GM18868 (cell line): Measurements from ENCODE around the gene IRX3.

Experiments
- ATAC-seq: cut with Tn5 transposase; IDR thresholded peaks from one replicate; pipeline ENCODE4 v1.9.1; 2021; ENCODE audit warnings: mild to moderate bottlenecking, moderate library complexity; ENCODE audit not compliant: unreplicated experiment

The IRX3 gene

DNA sequence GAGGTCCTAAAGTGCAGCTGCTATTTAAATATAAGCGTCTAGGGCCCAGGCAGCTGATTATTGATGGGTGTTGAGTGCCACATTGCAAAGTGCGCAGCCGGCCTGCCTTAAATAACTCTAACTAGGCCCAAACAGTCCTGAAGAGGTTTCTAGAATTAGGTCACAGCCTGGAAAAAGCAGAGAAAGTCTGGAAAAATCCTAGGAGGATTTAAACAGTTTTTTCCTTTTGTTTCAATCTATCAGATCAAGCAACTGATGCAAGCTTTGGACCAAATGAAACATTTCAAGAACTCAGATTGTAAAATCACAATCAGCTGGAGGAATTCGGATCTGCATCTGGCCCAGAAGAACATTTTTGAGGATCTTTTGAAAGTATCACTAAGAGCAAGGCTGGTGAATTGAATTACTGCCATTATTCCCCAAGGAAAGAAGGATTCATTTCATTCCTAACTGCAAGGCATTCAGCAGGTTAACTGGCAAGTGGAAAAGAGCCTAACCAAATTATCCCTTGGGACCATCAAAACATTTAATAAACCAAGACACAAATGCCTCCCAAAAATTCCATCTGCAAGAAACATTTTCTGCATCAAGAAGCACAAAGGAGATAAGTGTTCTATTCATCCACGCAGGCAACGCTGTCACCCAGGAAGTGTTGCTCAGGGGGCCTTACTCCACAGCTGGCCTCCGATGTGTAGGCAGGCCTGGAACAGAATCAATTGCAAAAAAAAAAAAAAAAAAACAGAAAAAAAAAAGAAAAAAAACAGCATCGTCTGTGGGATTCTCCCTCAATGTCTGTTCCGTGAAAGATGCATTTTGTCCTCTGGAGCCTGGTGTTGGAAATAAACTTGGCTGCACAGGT is 46.1 kb downstream of the IRX3 start:
- no peak for ATAC-seq

DNA sequence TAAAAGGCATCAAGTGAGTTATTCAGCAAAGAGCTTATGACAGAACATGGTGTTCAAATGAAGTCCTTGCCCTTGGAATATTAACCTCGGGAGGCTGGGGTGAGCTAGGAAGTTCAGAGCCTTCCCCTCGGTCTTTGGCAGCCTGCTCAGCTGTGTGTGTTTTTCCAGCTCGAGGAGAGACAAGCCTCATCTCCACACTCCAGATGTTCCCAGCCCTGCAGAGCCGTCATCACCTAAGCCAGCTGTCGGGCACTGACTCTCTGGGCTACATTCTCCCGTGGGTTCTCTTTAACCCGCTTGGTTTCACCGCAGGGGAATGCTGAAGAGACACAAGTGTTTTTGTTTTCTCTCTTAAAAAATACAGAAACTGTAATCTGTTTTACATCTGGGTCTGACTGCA is 47.1 kb downstream of the IRX3 start:
- no peak for ATAC-seq

DNA sequence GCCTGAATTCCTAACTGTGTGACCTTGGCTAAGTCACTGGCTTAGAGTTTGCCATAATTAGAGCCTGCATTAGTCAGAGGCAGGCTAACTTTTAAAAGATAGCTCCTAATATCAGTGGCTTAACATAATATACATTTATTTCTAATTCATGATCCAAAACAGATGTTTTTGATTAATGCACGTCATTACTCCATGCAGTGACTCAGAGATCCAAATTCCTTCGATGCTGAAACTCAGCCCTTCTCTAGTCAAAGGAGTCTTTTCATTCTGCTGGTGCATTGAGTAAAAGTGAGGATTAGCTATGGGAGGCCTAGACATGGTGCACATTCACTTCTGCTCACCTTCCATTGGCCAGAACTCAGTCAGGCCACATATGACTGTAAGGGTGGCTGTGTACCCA is 49.8 kb downstream of the IRX3 start:
- ATAC-seq = no peak

DNA sequence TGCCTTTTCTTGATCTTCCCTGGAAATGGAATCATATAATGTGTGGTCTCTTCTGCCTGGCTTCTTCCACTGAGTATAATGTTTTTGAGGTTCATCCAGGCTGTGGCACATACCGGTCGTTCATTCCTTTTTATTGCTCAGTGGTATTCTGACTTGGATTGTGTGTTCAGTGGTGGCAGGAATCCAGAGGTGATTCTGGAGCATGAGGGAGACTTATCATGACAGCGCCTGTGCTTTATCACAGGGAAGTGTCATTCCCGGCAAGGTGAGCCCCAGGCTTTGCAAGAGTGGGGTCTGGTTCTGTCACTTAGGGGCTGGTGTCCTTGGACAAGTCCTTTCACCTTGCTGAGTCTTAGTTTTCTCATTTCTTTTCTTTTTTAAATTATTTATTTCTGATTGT is 53.0 kb downstream of the IRX3 start:
- no peak for ATAC-seq
